NOMO-1 treated with DMSO at 0.1 percent for 48 hours (cell line): ENCODE data around the gene PALLD.

ENCODE experiments used
- DNase-seq: peaks from one replicate; lab custom pipeline; 2025; ENCODE audit not compliant: unreplicated experiment; lab: John Stamatoyannopoulos, UW

Gene PALLD

DNA sequence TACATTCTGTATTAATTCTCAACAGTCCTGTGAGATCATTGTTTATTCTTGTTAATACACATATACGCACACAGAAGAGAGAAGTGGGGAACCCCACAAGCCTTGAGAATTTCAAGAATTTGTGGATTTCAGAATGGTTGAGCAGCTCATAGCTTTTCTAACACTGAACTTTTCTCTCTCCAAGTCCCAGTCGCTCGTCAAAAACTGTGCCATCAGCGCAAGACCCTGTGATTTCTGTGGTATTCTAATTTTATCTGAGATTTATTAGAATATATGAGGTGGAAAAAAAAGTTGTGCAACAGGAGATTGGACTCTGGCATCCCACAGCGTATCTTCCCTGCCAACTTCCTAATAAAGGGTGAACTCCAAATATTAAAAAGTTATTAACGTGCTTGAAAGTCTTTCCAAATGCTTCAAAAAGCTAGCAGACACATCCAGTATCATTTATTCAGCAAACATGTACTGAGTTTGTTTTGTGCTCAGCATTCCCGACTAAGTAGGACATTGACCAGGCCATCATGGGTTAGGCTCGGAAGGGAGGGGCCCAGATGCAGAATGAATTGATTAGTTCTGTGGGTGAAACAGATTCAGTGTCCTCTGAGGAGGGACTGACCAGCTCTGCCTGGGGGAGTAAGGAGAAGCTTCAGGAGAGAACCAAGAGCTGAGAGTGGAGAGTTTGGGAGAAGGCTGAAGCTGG lies 347.6 kb downstream of the PALLD start:
- no peak for DNase-seq

DNA sequence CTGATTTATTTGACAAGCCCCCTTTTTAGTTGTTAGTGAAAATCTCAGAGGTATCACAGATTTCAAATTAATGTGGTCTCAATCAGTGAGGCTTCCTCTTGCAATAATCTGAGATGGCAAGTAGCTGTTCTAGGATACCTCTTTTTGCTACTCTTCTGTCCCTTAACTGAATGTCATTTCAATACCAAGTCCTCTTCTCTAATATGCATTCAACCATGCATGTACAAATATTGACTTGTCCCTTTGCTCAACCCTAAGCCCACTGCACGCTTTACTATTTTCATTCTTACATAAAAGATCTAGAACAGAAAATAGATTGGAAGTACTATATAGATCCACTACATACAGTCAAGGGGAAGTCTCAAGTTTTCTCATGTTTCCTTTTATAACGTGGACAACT lies 349.0 kb downstream of the PALLD start:
- DNase-seq: no peak

DNA sequence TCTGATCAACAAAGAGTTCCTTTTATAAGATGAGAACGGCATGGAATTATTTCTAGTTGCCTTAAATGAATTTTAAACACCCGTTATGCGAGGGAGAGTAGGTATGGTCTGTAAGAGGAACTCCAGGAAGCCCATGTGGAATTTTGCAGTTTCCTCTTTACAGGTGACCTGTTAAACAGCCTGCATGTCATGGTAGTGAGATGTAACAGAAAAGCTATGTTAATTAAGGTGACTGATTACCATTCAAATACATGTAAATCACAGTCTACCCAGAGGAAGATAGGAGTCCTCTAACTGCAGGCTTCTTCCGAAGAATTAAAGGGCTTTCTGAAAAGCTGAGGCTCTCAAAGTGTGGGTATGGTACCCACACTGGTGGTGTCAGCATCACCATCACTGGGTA lies 349.6 kb downstream of the PALLD start:
- no peak for DNase-seq

DNA sequence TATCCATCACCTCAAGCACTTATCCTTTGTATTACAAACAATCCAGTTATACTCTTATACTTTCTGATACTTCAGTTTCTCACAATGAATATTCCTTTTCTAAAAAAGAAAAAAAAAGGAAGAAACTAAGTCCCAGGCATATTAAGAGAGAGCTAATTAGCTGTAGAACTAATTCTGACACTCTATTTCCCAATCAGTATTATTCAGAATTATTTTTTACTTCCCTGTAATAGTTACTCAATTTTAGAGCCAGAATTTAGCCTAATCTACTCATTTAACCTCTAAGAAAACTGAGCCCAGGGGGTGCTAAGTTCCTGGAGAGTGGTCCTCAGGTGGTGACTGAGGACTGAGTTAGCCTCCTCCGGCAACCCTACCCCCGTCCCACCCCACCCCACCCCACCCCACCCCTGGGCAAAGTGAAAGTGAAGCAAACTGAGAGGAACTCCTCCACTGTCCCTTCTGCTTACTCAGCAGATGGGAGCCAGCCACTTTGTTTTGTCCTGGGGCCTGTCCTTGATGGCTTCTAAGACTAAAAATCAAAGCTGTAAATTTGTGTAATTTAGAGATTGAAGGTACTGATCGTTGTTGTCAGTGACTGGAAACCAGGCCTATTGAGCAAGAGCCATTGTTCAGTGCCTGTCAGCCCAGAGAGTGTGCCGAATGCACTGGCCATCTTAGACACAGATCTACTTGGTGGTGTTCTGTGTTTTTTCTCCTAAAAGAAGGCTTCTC lies 351.1 kb downstream of the PALLD start:
- peak; percentile 57 for DNase-seq

DNA sequence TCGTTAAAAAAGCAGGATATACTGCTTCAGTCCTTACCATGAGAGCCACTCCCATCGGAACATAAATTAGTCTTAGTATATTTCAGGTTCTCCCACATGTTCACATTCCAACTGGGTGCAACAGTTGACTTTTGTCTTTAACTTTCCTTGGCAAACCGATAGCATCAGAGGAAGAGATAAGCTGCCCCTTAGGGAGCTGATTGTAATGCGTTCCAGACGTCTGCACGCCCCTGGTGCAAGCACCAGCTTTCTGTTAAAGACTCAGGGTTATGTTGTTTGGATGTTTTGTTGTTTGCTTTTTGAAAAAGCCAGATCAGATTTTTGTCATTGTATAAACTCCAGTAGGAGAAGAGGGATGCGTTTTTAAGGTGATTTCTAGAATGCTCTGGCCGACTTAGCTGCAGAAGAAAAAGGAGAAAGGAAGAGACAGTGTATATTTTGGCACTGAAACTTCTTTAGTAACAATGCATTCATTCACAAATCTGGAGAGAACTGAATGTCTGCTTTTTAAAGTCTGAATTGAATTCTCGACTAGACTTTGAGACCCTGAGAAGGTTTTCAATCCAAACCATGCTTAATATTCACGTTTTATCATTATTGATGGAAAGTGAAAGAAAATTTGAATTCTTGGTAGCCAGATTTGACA lies 352.3 kb downstream of the PALLD start:
- DNase-seq: no peak

DNA sequence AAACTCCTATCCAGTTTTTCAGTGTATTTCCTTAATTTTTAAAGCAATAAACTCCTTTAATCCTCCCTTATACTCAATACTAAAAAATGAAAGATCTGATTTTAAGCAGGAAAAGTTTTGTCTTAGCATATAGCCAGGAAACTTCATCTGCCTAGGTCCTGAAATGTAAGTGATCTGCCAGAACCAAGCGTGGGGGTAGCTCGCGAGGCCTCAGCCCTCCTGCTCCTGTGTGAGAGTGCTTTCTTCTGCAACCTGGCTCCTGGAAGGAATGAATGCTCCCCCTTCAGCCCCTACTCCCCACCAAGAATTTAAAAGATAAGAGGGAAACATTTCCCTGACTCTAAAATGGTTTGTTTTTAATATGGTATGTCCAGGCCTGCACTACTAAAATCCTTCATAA lies 353.1 kb downstream of the PALLD start:
- DNase-seq: no peak

DNA sequence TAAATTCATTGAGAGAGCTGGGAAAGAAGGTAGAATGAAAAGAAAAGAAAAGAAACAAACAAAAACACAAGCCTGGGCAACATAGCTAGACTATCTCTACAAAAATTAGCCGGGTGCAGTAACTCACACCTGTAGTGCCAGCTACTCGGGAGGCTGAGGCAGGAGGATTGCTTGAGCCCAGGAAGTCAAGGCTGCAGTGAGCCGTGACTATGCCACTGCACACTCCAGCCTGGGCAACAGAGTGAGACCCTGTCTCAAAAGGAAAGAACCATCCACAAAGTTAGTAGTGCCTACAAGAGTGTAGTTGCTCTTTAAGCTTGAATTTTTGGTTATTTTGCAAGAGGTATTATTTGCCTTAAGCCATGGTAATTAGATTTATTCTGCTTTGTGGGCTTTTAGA lies 355.5 kb downstream of the PALLD start:
- no peak for DNase-seq

DNA sequence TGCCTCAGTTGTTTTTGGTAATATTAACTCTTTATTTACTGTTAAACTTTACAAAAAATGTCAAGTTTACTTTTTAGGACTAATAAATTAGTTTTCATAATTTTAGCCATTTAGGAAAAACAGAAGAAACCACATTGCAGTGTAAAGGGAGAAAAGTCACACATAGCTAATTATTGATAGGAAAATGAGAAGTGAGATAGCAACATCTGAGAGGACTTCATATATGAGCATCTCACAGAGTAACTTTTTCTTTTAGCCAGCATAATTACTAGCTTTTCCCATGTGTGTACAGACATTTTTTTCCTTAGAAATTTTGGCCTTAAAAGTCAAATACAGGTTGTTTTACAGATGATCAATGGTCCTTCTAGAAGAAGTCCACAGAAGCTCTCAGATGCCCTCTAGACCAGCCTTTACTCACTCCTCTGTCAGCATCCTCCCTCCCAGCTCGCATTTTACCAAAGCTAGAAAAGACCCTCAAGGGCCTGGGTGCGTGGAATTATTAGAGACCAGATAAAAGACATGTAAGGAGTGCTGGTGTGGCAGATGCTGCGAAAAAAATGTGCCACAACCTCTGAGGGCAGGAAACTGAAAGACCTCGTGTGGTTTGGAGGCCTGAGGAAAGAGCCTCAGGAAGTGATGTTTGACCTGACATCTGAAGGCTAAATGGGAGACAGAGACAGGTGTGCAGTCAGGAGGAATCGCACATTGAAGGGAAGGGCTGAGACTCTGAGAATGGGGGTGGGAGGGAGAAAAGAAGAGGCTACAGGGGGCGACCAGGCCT lies 356.3 kb downstream of the PALLD start:
- DNase-seq: no peak

DNA sequence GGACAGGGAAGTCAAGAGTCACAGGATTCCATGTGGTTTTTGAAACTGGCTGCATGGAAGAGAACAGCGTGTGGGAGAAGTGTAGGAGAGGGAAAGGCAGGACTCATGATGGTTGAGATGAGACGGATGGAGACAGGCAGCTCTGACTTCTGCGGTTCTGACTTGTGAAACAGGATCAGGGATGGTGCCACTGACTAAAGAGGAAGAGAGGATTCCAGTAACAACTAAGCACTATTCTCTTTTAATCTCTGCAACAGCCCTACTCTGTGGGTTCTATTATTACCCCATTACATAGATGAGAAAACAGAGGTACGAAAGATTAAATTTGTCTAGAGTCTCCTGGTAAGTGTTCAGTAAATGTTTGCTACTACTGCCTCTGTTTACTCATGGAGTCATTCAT lies 356.9 kb downstream of the PALLD start:
- peak; percentile 47 for DNase-seq

DNA sequence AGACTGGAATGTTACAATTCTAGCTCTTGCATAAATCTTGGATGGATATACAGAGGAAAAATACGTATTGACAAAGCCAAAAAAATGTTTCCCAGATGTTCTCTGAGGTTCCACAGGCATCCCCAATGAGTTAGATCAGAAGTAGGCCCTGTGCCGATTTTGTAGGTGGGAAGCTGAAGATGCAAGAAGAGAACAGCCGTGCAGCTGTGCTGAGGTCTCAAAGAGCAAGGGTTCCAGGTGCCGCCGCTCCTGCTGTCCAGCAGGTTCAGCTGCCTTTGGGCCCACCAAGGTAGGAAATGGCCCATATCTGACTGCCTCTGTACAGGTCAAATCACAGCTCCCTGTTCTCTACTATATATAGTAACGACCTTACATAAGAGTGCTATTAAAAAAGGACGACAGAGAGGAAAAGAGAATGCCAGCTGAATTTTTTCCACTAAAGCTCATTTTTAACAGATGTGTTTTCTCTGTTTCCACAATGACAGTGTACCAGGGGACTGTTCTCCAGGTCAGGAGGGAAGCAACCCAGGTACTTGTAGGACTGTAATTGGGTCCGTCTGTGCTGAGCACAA lies 357.6 kb downstream of the PALLD start:
- DNase-seq: no peak

DNA sequence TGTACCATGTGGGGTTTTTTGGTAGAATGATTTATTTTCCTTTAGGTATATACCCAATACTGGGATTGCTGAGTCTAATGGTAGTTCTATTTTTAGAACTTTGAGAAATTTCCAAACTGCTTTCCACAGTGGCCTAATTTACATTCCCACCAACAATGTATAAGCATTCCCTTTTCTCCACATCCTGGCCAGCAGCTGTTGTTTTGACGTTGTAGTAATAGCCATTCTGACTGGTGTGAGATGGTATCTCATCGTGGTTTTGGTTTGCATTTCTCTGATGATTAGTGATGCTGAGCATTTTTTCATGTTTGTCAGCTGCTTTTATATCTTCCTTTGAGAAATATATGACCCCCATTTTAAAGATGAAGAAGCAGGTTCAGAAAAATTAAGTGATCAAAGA lies 359.5 kb downstream of the PALLD start:
- DNase-seq: no peak

DNA sequence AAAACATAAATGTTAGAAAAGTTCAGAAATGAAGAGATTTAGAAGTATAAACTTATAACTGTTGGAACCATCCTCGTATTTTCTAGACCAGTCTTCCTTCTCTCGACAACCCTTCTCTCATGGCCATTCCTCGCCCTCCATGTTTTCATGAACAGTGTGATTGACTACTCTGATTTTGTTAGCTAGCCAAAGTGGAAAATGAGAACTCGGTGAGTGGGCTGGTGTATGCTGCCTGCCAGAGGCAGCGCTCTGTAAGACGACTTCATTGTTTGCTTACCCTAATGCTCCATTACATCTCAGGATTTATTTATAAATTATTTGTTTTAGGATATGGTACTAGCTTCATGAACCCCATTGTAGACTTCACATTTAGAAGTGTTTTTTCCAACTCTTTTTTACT lies 360.2 kb downstream of the PALLD start:
- no peak for DNase-seq

DNA sequence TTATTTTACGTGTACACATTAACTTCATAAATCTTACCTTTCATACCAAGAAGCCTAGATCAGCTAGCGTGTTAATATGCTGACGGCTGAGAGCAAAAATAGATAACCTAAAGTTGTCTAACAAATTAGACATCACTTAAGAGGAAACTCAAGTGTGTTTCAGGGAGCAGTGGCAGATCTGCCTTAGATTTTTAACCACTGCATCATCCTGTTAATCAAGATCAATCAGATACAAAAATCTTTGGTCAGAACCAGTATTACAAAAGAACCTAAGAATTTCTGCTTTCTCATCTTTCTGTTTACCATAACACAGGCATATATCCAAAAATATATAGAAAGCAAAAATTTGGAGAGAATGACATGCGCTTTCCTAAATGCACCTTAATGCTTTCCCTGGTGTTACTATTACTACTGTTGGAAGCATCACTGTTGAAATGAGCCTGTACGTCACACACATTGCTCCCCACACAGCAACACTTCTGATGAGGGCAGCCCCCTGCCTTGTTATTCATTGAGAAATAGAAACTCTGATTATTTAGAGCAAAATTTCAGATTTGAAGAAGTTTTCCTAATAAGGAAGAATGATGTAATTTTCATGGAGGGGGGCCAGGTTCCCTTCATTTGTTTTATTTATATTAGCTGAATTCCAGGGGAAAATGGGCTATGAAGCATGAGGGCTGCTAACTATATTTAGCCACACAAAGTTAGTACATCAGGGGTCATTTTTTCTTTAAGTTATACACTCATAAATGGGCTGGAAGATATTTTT lies 360.9 kb downstream of the PALLD start:
- DNase-seq: no peak

DNA sequence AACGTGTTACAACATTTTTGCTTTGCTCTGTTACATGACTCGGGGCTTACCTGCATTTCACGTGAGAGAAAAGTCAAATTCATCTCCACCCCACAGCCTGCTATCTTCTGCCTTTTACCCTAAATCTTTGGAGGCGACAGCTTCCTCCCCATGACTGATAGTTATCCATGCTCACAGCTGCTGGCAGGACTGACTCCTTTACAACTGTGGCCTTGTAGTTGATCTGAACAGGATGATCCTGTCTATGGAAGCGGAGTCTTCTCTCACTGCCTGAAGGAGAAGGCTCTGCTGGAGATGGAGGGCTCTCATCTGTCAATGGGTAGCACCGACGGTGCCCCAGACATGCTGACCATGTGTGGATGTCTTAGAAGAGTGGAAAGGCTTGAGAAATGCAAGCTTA lies 362.2 kb downstream of the PALLD start:
- DNase-seq: no peak

DNA sequence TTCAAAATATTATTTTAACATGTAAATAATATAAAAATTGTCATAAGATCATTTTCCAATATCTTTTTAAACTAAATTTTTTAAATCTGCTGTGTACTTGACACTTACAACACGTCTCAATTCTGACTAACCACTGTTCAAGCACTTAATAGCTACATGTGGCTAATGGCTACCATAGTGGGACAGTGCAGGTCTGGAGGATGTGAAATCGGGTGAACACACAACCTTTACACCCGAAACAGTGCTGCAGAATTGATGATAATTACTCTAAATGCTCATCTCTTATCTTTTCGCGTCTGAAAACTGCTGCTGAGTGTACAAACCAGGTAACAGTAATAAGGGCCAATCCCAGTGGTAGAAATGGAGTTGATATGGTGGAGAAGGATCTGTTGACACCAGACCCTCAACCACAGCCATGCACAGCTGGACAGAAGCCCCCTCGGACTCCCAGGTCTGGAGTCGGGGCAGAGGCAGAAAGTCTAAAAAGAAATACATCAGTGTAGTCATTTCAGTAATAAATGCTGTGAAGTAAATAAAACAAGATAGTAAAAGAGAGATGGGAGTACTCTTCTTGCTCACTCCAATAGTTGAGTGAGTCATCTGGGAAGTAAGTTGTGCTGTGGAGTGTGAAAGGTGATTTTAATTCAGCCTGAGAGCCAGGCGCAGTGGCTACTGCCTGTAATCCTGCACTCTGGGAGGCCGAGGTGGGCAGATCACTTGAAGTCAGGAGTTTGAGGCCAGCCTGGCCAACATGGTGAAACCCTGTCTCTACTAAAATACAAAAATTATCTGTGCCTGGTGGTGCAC lies 363.2 kb downstream of the PALLD start:
- DNase-seq: no peak

DNA sequence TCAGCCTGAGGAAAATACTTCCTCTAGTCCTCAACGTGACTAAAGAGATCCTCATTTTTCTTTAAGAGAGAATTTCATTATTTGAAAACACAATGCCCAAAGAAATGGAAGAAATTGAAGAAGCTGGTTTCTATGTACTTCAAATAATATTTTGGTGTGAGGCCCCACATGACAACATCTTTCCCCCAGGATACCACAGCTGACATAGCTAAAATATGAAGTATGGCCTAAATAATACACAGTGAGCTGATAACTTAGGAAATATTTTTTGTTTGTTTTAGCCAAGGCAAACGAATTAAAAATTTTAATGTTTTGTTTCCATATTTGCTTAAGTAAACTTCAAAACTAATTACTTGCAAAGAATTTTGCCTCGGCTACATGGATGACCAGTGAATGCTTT lies 364.0 kb downstream of the PALLD start:
- no peak for DNase-seq

DNA sequence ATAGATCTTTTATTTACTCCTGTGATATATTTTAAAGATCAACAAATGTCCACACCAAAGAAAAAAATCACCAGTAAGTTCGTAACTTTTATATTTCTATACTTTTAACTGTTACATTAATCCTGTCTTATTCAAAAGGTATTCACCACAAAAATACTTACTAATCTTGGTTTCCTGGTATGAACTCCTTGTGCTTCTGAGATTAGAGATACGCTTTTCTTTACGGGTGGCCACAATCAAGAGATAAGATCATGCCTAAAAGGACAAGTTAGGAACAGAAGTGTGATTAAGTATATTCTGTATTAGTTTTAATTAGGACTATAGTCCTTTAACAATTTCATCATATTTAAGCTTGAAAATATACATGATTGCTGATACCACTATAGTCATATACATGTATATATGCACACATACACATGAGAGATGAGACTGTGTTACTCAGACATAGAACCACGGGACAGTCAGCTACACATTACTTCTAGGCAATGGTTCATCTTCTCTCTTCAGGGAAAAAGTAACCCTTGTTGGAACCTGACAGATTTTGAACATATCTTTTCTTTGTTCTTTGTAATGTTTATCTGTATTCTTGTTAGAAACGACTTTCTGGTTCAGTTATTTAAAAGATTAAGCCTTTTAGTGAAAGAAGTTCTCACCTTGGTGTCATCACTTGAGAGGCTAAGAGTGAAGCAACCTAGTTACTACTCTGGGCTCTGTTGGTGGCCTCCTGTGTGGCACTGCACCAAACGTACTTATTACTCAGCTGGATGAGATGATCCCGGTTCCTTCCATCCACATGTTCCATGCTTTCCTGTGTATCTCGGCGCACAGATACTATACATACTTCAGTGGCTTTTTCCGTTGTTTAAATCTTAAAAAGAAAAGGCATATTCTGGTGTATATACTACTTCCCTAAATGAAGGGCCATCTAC lies 367.1 kb downstream of the PALLD start:
- DNase-seq: no peak

DNA sequence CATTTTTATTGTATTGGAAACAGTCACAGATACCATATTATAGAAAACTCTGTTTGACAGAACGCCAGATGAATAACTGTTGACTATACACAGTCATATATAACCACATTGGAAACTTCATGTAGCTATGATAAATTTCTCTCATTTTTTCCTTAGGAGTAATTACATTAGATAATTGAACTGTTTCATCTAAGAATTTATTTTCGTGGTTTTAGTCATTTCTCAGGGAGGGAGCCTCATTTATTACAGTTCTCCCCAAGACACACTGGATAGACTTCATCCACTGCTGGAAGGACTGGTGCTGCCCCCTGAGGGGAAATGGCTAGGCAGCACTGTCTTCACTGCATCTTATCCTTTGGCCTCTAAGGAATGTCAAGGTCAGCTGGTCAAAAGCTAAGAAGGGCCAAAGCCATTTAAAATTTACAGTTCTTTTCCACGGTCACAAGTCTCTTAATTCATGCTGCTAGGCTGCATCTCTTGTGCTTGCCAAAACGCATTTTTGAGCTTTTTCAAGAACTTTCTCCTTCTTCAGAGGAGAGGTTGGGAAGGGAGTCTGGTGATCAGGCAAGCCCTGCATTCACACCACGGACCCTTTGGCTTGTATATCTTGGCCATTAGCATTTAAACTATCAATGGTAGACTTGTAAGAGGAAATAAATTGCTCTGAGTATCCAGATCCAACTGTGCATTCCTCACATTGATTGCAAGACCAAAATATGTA lies 368.1 kb downstream of the PALLD start:
- DNase-seq: no peak
